Fibroblast of skin of abdomen (primary cell): ENCODE measurements around the gene GNG8.

Experiments
- DNase-seq: peaks from one replicate; pipeline ENCODE4 v3.0.0-alpha.2; 2013

The GNG8 gene

GRCh38 chr19:46617601-46618000, 18.4 kb downstream of the GNG8 start:
- DNase-seq = no peak

GRCh38 chr19:46616631-46617322, 19.2 kb downstream of the GNG8 start:
- peak; percentile 71 for DNase-seq

- no peak for DNase-seq
Measured at GRCh38 chr19:46615966-46616365, 20.0 kb downstream of the GNG8 start.

- peak; percentile 77 for DNase-seq
Measured at GRCh38 chr19:46614114-46614722, 21.8 kb downstream of the GNG8 start.

- DNase-seq = no peak
Measured at GRCh38 chr19:46613525-46613924, 22.5 kb downstream of the GNG8 start.

GRCh38 chr19:46611776-46612175, 24.2 kb downstream of the GNG8 start:
- DNase-seq = no peak

- peak; percentile 47 for DNase-seq
Measured at GRCh38 chr19:46610851-46611770, 24.9 kb downstream of the GNG8 start.

GRCh38 chr19:46610413-46610775, 25.6 kb downstream of the GNG8 start:
- no peak for DNase-seq

- DNase-seq = no peak
Measured at GRCh38 chr19:46609511-46610412, 26.2 kb downstream of the GNG8 start.

- no peak for DNase-seq
Measured at GRCh38 chr19:46608581-46609345, 27.2 kb downstream of the GNG8 start.

GRCh38 chr19:46608178-46608577, 27.8 kb downstream of the GNG8 start:
- DNase-seq = no peak

- no peak for DNase-seq
Measured at GRCh38 chr19:46607448-46607841, 28.6 kb downstream of the GNG8 start.

- no peak for DNase-seq
Measured at GRCh38 chr19:46606681-46607447, 29.1 kb downstream of the GNG8 start.

GRCh38 chr19:46606019-46606418, 30.0 kb downstream of the GNG8 start:
- DNase-seq = no peak

- DNase-seq = no peak
Measured at GRCh38 chr19:46605356-46605821, 30.6 kb downstream of the GNG8 start.

- no peak for DNase-seq
Measured at GRCh38 chr19:46604781-46605355, 31.1 kb downstream of the GNG8 start.

GRCh38 chr19:46603752-46604231, 32.2 kb downstream of the GNG8 start:
- DNase-seq = no peak

- no peak for DNase-seq
Measured at GRCh38 chr19:46603195-46603637, 32.8 kb downstream of the GNG8 start.

GRCh38 chr19:46602392-46603194, 33.4 kb downstream of the GNG8 start:
- DNase-seq = no peak
